NCI-H1048 (cell line): Measurements from ENCODE around the gene METTL8.
"Not testable (repeated sequence)": the region's sequence is repeated elsewhere in the genome, so short reads cannot be mapped to it uniquely, and the experiment has no call there.

Experiments used
- DNase-seq: peaks from one replicate; lab custom pipeline; 2025; lab: John Stamatoyannopoulos, UW

METTL8 gene

DNA sequence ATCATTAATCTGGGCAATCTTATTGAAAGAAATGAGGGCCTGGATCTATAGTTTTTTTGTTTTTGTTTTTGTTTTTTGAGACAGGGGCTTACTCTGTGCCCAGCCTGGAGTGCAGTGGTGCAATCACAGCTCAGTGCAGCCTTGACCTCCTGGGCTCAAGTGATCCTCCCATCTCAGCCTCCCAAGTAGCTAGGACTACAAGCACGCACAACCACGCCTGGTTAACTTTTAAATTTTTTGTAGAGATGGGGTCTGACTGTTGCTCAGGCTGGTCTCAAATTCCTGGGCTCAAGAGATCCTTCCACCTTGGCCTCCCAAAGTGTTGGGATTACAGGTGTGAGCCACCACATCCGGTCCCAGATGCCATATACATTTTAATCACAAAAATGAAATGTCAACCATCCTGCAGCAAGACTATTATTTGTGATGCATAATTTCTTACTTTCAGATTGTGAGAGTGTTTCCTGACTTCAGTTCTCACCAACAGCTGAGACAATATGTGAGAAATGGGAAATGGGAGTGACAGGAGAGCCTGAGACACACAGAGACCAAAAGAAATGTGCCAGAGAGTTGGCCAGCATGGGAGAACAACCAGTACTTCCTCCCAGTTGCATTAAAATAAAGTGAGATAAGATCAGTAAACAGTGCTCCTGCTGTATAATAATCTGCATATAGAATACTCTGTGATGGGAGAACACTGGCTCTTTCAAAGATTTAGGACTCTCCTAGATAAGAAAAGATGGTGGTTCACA lies 87.6 kb downstream of the METTL8 start:
- DNase-seq, result no peak

DNA sequence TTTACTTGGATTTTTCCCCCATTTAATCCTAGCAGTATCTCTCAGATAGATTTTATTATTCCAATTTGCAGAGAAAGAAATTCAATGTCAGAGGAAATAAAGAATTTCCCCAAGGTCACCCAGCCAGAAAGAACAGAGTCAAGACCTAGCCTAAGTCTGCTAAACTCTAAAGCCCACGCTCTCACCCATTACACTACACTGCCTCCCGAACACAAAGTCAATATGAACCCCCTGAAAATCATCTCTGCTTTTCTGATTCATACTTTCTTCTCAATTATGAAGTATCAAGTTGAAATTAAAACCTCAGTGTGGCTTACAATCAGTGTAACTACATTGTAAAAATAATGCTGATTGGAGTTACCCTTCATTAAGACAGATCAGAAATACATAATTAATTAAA lies 89.6 kb downstream of the METTL8 start:
- no peak for DNase-seq

DNA sequence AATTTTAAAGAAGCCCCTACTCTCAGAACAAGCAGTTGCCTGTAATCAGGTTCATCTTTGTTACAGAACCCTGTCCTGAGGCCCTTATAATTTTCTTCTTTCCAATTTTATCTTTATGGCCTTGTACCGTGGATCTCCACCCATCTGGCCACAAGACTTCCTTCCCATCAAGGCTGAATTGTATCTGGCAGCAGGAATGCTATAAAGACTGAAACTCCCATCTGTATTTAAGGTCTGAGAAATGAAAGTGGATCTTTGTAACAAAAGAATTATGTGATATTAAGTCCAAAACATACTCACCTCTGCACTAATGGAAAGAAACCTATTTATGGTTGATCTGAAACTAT lies 91.8 kb downstream of the METTL8 start:
- DNase-seq, result no peak

DNA sequence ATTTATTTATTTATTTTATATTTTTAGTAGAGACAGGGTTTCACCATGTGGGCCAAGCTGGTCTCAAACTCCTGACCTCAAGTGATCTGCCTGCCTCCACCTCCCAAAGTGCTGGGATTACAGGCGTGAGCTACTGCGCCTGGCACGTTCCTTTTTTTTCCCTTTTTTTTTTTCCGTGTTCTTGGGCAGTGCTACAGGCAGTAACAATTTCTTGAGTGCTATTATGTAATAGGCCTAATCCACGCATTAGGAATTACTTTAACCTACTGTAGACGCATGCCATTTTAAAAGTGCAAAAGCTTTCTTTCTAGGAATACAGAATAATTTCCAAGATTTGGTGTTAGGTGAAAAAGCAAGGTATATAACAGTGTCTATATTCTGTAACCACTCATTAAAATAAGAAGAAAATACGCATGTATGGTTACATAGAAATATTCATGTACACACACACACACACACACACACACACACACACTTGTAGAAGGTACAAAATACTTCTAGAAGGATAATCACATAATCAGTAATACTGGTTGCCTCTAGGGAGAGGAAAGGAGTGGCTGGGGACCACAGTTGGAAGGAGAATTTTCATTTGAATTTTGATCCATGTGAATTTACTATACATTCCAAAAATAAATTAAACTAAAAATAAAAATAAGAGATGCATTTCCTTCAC lies 92.3 kb downstream of the METTL8 start:
- no peak for DNase-seq

DNA sequence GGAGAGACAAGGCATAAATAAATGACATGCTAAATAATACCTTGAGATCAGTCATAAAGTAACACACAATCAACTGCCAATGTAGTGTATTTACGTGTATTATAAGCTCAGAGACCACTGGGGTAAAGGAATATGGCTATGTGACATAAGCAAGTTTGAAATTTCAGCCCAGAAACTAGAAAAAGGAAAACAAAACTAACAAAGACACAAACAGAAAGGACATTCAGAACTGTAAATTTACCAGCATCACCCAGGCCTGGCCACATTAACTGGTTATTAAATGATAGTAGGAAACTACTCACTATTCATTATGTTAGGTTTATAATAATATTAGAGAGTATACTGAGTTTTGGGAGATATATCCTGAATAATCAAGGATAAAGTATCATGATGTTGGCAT lies 98.8 kb downstream of the METTL8 start:
- no peak for DNase-seq

DNA sequence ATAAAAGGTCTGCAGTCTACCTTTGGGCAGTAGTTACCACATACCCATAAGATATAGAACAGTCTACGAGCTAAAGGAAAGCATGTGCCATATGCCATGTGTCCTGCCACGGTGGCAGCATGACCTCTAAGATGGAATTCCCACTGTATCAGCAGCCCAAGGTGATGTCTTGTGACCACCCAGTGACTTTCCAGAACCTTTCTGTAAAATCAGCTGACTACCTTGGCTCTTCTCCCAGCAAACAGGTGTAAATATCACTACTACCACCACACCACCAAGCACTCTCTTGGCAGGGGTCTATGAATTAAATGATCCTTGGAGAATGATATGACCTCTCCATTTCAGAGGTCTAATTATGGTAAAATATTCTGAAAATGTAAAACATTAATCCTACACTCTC lies 99.6 kb downstream of the METTL8 start:
- DNase-seq, result no peak

DNA sequence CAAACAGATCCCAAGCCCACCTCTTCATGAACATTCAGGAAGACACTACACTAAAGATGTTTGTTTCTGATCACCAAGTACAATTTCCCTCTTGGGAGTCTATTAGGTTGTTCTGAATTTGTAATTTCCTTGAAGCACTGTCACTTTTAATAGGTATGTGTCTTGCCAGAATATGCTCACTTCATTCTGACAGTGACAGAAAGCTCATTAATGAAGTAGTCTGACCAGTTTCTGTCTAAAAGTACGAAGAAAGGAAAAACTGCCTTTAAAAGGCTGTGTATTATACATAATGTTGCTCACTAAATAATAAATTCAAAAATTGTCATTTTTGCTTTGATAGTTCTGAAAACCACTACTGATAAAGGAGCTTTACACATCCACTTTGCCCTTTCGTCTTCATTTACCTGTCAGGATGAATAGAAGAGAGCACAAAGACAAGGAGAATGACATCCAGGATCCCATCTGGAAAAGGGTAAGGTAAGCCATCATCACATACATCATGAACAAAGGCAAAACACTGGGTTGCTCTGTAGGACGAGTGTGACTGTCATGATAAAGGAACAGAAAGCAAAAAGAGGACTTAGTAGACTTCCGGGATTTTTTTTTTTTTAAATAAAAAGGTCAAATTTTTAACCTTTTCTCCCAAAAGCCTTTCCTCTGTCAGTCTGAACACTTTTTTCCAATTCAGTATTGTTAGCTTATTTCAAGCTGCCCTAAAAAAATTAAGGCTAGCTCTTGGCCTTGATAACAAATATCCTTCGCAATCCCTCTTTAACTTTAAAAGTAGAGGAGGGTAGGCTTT lies 103.4 kb downstream of the METTL8 start:
- DNase-seq, result no peak

DNA sequence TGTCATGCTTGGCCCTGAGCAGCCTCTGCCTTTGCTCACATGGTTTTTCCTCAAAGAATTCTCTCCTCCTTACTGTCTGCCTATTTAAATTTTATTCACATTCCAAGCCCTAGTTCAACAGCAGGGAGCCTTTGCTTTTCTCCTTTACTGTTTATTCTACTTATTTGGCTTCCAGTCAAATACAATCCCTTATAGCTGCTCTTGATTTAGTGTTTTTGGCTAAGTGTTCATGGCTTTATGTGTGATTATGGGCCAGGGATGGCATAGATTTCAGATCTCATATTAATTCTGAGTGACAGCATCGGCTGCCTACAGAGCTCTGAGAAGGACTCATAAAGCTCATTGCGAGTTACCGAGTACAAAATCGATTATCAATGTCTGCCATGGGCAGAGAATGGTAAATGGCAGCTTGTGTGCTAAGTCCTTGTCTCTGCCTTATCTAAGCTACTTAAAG lies 106.7 kb downstream of the METTL8 start:
- DNase-seq, result no peak

DNA sequence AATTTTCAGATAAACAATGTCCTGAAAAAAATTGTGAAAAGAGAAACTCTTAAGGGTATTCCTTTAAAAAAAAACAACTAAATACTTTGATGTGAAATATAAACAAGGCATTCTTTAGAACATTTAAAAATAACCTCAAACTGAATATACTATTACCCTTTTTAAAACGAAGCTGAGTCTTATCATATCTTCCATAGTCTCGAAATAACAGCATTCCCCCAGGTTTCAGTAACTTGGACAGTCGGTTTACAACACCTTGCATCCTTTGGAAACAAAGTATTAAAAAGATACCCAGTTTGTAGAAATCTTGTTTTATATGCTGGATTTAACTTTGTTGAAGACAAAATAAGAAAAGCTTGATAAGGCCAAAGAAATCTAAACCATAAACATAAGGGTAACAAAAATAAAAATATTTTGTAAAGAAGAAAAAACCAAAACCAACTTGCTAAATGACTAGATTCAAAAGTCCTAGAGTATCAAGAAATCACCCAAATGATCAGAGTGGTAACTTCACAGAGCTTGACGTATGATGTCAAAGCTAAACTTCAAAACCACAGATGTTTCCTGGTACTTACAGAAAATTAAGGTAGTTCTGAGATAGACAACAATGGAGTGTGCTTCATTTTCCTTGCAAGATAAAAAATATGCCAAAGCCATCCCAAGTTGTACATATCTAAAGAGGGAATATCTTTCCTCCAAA lies 107.8 kb downstream of the METTL8 start:
- no peak for DNase-seq

DNA sequence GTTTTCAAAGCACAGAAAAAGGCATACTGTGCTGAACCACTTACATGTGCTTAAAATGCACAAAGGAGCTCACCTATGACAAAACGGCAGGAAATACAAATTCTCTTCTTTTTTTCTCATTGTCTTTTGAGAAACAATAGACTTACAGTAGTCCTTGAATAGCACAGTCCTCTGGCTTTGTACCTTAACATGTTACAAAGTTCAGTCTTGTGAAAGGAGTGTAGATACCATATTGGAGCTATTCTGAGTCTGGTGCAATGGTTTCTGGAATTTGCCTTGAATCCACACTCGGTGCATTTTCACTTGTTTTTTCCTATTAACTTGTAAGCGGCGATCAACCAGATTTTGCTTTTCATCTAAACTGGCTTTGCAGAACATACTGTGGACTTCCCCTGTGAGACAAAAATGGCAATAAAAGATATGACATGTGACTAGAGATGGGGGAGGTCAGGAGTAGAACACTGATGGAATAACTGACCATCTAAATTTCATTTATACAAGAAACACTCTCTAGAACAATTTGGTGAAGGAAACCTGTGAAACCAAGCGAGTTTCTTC lies 109.7 kb downstream of the METTL8 start:
- no peak for DNase-seq

DNA sequence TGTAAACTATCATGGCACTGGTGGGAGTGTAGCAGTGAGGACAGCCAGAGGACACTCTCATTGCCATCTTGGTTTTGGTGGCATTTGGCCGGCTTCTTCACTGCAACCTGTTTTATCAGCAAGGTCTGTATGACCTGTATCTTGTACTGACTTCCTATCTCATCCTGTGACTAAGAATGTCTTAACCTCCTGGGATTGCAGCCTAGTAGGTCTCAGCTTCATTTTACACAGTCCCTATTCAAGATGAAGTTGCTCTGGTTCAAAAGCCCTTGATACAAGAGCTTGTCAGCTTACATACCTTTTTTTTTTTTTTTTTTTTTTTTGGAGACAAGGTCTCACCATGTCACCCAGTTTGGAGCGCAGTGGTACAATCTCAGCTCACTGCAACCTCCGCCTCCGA lies 110.9 kb downstream of the METTL8 start:
- no peak for DNase-seq

DNA sequence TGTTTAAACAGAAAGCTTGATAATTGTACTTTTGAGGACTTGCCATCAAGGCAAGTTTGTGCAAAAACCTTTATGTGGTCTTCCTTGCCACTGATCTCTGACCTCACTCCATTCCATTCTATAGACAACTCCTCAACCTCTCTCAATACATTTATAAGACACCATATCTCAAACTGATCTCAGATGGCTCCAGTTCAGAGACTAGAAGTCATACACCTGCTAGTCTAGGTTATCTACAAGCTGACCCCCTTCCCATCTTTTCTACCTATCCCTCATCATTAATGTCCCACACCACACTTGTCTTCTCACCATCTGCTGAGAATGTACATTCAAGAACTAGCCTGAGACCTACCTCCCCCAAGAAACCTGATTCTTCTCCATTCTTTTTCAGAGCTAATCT lies 113.1 kb downstream of the METTL8 start:
- no peak for DNase-seq

DNA sequence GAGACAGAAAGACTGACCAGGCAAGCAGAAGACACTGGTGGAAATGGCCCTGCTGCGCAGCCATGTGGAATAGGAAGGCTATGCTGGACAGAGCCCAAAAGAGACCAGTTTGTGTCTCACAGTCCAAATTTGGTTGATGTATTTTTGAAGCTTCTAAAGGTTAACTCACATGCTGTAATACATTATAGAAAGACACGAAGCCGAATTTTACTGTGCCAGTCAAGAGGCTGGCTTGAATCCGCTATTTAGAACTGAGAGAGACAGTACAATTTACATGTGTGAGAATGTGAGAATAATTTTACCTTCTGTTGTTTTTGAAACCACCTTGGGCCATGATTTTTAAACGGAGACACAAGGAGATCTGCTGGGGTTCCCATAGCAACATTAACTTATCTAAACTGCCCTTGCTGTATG lies 113.6 kb downstream of the METTL8 start:
- DNase-seq, result no peak

DNA sequence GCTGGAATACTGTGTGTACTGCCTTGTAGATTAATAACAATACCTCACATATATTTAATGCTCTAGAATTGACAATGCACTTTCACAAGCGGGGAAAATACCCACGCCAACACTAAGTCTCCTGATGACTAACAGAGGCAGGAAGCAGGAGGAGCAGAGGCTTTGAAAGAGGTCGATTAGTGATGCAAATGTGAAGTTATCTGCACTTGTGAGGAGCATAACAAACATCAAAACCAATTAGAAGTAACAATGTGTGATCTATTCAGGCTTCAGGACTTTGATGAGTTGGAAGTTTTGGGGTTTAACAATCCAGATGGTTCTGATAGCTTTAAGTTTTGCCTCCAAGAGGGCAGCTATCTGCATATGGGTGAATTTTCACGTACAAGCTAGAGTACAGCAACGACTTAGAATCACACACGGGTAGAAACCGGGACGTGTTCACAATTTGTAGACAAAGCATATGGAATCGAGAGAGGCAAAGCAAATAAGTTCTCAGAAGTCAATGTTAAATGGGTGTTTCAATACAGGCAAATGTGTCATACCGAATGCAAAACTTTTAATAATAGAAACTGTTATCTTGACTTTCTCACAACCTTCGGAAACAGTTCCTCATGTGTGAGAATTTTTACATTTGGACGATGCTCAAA lies 114.5 kb downstream of the METTL8 start:
- no peak for DNase-seq

DNA sequence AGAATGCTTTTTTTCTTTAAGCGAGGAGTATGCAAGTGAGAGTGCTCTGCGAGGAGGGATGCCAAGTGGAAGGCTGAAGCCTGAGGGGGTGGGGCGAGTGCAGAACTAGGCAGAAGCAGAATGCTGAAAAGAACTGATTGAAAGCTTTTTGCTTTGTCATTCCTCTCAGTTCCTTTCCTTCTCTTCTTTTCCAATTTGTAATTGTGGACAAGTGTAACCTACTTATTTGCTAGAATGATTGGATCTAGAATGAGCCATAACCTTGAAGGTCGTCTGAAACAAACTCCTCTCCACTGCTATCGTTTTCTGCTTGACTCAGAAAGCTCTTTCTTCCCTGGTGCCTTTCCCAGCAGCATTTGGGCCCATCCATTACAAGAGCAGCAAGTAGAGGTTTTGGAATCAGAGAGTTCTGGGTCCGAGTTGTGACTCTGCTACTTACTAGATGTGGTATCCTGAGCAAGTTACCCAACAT lies 115.3 kb downstream of the METTL8 start:
- no peak for DNase-seq

DNA sequence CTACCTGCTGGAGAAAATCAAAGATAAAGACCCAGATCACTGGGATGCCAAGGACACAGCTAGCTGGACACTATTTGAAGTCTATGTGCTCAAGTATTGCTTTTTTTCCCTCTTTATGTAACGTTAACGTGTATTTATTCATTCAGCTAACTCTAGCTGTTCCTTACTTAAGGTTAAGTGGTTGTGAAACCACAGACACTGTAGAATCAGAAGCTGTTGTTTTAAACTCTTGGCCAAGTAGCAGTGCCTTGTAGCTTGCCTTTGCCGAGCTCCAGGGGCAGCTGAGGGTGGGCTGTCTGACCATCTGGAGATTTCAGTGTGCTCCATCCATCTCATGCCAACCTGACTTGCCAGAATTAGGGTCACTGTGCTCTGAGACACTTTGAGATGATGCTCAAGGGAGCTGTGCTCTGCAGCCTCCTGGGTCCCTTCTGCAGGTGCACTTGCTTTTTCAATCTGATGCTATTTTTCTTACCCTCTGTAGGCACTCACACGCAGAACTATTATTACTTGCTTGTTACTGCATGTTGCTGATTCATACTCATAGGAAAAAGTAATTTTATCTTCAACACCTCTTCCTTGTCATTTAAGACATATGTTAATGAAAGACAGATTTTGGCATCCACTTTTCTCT lies 116.2 kb downstream of the METTL8 start:
- DNase-seq, result no peak

DNA sequence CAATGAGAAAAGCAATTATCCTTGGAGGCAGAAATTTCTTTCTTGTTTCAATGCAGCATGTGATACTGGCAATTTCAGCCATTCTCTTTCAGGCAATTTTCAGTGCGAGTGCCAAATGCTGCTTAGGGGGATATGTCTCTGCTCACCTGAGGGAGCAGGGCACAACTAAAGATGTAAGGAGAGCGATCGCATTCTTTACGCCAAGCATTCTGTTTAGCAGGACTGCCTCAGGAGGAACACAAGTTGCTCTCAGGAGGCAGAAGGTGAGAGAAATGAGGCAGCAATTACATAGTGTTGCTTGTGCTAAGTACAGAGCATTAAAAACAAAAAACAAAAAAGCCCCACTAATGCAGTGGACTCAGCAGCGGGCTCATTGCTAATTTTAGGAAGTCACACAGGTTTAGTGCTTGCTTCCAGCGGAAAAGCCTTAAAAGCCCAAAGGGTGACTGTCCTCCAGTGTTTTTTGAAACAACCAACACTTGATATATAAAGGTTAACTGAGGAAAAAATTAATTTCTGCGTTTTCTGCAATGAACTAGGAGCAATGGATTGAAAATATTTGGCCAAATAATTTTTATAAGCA lies 116.9 kb downstream of the METTL8 start:
- no peak for DNase-seq

DNA sequence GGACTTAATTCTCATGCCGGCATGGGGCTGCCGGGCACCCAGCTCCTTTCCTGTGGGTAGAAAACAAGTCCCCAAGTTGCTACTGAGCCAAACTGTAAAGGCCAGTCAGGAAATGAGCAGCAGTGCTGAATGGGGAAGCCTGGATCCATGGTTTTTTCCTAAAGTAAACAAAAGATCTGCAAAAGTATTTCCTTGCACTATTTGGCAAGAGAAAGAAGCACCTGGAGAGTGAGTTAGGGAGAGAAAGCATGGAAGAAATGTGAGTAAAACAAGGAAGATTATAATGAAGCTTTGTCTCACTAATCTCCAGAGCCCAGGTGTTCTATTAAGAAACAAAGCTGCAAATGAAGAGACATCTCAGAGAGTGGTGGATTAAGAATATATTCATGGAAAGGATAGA lies 117.6 kb downstream of the METTL8 start:
- no peak for DNase-seq

DNA sequence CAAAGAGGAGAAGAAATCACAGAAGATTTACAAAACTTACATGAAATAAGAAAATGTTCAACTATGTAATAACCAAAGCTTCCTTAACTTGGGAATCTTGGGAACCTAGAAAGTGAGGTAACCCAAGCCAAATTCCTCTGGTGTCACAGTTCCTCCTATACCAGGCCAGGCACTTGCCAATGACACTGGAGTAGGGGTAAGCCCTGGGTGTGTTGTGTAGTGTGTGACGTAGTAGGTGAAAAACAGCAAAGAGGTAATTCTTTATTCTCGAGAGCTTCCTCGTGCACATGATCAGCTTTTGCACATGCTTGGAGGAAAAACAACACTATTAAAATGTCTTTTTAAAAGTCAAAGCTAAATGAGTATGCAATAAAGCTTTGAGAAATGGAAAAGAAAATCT lies 118.0 kb downstream of the METTL8 start:
- no peak for DNase-seq

DNA sequence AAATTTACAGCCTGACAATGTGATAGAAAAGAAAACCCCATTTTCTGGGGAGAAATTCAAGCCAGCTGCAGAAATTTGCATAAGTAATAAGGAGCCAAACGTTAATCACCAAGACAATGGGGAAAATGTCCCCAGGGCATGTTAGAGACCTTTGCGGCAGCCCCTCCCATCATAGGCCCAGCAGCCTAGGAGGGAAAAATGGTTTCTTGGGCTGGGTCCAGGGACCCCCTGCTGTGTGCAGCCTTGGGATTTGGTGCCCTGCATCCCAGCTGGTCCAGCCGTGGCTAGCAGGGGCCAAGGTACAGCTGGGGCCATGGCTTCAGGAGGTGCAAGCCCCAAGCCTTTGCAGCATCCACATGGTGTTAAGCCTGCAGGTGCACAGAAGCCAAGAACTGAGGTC lies 121.6 kb downstream of the METTL8 start:
- DNase-seq, result not testable (repeated sequence)

DNA sequence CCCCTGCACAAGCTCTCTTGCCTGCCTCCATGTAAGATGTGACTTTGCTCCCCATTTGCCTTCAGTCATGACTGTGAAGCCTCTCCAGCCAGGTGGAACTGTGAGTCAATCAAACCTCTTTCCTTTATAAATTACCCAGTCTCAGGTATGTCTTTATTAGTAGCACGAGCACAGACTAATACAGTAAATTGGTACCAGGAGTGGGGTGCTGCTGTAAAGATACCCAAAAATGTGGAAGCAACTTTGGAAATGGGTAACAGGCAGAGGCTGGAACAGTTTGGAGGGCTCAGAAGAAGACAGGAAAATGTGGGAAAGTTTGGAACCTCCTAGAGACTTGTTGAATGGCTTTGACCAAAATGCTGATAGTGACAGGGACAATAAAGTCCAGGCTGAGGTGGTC lies 122.2 kb downstream of the METTL8 start:
- DNase-seq, result not testable (repeated sequence)
